B cell (primary cell): ENCODE results near the gene NCOR1.
"Not testable (repeated sequence)": the region's sequence is repeated elsewhere in the genome, so short reads cannot be mapped to it uniquely, and the experiment has no call there.

ENCODE experiments used
- CTCF ChIP-seq: fragments of 200-600 bp; IDR thresholded peaks from one replicate; pipeline ENCODE4 v1.8.0; 2022; ENCODE audit warnings: antibody characterized with exemption, mild to moderate bottlenecking
- EZH2 ChIP-seq: IDR thresholded peaks from 2 replicates; pipeline ENCODE4 v1.6.1; 2012; ENCODE audit warnings: borderline replicate concordance, low read depth, mild to moderate bottlenecking, moderate library complexity, low read length; ENCODE audit not compliant: insufficient read depth, poor library complexity, severe bottlenecking

GRCh38 chr17:16145319-16145890 is 69.9 kb downstream of the NCOR1 start:
- TF ChIP-seq EZH2, CTCF: not testable (repeated sequence)
